ENCODE measurements around the gene CHKB.
"Not testable (repeated sequence)": the region's sequence is repeated elsewhere in the genome, so short reads cannot be mapped to it uniquely, and the experiment has no call there.

DNA sequence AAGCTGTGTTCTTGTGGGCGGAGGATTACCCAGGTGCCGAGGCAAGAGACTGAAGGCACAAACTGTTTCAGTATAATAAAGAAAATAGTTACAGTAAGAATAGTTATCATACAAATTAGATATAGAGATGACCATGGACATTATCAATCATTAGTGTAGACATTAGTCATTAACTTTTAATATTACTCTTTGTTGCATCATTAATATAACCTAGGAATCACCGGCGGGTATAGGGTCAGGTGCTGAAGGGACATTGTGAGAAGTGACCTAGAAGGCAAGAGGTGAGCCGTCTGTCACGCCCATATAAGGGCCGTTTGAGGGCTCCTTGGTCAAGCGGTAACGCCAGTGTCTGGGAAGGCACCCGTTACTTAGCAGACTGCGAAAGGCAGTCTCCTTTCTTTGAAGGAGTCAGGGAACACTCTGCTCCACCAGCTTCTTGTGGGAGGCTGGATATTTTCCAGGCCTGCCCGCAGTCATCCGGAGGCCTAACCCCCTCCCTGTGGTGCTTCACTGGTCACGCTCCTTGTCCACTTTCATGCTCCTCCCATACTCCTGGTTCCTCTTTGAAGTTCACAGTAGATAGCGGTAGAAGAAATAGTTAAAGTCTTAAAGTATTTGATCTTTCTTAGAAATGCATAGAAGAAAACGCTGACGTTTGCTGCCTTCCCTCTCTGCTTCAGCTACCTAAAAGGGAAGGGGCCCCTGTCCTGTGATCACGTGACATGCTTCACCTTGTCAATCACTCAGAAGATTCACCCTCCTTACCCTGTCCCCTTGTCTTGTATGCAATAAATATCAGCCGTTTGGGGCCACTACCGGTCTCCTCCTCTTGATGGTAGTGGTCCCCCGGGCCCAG, 48.6 kb downstream of the CHKB start:
- TF ChIP-seq, protein P1, sequence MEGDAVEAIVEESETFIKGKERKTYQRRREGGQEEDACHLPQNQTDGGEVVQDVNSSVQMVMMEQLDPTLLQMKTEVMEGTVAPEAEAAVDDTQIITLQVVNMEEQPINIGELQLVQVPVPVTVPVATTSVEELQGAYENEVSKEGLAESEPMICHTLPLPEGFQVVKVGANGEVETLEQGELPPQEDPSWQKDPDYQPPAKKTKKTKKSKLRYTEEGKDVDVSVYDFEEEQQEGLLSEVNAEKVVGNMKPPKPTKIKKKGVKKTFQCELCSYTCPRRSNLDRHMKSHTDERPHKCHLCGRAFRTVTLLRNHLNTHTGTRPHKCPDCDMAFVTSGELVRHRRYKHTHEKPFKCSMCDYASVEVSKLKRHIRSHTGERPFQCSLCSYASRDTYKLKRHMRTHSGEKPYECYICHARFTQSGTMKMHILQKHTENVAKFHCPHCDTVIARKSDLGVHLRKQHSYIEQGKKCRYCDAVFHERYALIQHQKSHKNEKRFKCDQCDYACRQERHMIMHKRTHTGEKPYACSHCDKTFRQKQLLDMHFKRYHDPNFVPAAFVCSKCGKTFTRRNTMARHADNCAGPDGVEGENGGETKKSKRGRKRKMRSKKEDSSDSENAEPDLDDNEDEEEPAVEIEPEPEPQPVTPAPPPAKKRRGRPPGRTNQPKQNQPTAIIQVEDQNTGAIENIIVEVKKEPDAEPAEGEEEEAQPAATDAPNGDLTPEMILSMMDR (IDR thresholded peaks at IDR 0.05), result not testable (repeated sequence)
- TF ChIP-seq POLR2AphosphoS5, POLR2A (IDR thresholded peaks at IDR 0.05): not testable (repeated sequence)

Data from prostate gland (tissue), 2 donors.